HL-60 (cell line): Measurements from ENCODE around the gene SLC1A7.

Experiments
- GABPA ChIP-seq: IDR thresholded peaks from 2 replicates; pipeline ENCODE4 v1.6.1; 2012; ENCODE audit warnings: low read depth
- POLR2AphosphoS5 ChIP-seq: IDR thresholded peaks from 2 replicates; pipeline ENCODE4 v1.6.1; 2012; ENCODE audit warnings: low read depth
- TF ChIP-seq, protein P1 (sequence below): IDR thresholded peaks from 2 replicates; pipeline ENCODE4 v1.6.1; 2012; ENCODE audit warnings: low read depth; ENCODE audit not compliant: insufficient replicate concordance
- TF ChIP-seq, protein P2 (sequence below): IDR thresholded peaks from one replicate; pipeline ENCODE4 v1.5.1; 2011; ENCODE audit warnings: low read length, control low read depth, inconsistent platforms; ENCODE audit not compliant: insufficient read depth

DNA sequence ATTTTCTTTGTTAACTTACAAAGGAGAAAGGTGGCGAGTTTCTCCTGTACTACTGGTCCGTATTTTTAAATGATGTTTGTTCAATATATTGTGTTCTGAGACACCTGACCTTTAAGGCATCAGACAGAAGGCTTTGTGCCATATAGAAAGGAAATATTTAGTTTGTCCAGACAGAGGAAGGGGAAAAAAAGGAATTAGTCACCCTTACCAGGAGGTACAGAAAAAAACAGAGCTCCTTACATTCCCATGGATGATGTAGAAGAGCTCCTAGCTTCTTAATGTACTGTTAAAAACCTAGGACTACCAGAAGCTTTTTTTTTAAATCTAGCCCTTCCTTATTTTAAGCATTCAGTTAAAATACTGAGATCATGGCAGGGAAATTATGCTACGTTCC lies 92.9 kb downstream of the SLC1A7 start:
- TF ChIP-seq, protein P1, sequence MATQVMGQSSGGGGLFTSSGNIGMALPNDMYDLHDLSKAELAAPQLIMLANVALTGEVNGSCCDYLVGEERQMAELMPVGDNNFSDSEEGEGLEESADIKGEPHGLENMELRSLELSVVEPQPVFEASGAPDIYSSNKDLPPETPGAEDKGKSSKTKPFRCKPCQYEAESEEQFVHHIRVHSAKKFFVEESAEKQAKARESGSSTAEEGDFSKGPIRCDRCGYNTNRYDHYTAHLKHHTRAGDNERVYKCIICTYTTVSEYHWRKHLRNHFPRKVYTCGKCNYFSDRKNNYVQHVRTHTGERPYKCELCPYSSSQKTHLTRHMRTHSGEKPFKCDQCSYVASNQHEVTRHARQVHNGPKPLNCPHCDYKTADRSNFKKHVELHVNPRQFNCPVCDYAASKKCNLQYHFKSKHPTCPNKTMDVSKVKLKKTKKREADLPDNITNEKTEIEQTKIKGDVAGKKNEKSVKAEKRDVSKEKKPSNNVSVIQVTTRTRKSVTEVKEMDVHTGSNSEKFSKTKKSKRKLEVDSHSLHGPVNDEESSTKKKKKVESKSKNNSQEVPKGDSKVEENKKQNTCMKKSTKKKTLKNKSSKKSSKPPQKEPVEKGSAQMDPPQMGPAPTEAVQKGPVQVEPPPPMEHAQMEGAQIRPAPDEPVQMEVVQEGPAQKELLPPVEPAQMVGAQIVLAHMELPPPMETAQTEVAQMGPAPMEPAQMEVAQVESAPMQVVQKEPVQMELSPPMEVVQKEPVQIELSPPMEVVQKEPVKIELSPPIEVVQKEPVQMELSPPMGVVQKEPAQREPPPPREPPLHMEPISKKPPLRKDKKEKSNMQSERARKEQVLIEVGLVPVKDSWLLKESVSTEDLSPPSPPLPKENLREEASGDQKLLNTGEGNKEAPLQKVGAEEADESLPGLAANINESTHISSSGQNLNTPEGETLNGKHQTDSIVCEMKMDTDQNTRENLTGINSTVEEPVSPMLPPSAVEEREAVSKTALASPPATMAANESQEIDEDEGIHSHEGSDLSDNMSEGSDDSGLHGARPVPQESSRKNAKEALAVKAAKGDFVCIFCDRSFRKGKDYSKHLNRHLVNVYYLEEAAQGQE, result no peak
- no peak for TF ChIP-seq GABPA
- TF ChIP-seq, protein P2, sequence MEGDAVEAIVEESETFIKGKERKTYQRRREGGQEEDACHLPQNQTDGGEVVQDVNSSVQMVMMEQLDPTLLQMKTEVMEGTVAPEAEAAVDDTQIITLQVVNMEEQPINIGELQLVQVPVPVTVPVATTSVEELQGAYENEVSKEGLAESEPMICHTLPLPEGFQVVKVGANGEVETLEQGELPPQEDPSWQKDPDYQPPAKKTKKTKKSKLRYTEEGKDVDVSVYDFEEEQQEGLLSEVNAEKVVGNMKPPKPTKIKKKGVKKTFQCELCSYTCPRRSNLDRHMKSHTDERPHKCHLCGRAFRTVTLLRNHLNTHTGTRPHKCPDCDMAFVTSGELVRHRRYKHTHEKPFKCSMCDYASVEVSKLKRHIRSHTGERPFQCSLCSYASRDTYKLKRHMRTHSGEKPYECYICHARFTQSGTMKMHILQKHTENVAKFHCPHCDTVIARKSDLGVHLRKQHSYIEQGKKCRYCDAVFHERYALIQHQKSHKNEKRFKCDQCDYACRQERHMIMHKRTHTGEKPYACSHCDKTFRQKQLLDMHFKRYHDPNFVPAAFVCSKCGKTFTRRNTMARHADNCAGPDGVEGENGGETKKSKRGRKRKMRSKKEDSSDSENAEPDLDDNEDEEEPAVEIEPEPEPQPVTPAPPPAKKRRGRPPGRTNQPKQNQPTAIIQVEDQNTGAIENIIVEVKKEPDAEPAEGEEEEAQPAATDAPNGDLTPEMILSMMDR, result no peak
- TF ChIP-seq POLR2AphosphoS5, result no peak
